ENCODE results near the gene MON2. TPM values are rescaled to one million over a fixed set of nuclear protein-coding genes. Genes with fewer than 3 reads are reported as not detected.

MON2 gene
- total and polyA plus RNA-seq, 2 of the 8 experiments (the other 6 are each of a cell fraction or from before 2014, with no cell fraction given) = 3.8 to 21.8 TPM

GRCh38 chr12:62588916-62589315 is 122.3 kb downstream of the MON2 start:
- H3K79me2 ChIP-seq (ENCODE audit: control insufficient read depth in 1 of 2, insufficient read depth in 2 of 2, low read length in 2 of 2) = no peaks in the 10 kb centered on the region
- H3K27me3 ChIP-seq (replicated peaks in 1 of 4; ENCODE audit: control insufficient read depth in 3 of 4, extremely low read depth in 1 of 4, insufficient read depth in 3 of 4, low read length in 3 of 4) = no peaks in the 10 kb centered on the region
- no peak overlapping the region for H3K4me3 ChIP-seq (ENCODE audit: extremely low read depth in 1 of 4, insufficient read depth in 2 of 4, low read depth in 3 of 4, low read length in 4 of 4)
- H3K36me3 ChIP-seq (ENCODE audit: control insufficient read depth in 2 of 4, insufficient read depth in 4 of 4, low read length in 3 of 4) = no peaks in the 10 kb centered on the region; a peak in 1 of 8 replicates
- H2BK120ac ChIP-seq (replicated peaks; ENCODE audit: low read depth, low read length) = no peak overlapping the region
- no peak overlapping the region for H3K18ac ChIP-seq (ENCODE audit: extremely low read depth, low read length)
- CTCF ChIA-PET (ENCODE audit: partially characterized antibody) = interaction anchor here (0.7 to 1.2 kb wide), 2 partner anchors 209 to 1262 kb away, joined by 3 to 4 read pairs; no protein-coding TSS in a partner anchor
- no peak overlapping the region for H3K9ac ChIP-seq (replicated peaks in 1 of 4; ENCODE audit: extremely low read depth in 1 of 4, low read depth in 3 of 4, low read length in 3 of 4)
- 83% methylated on average over 1 of the region's 1 CpG; no CpG with 5 or more reads in 1 of the 2 experiments for WGBS, 2 experiments (ENCODE audit: extremely low coverage in 1 of 2, insufficient coverage in 1 of 2, insufficient read length in 1 of 2, insufficient replicate concordance in 2 of 2, low coverage in 1 of 2, low lambda C conversion rate in 2 of 2, missing lambda C conversion rate in 1 of 2)
- no peak overlapping the region for H3K14ac ChIP-seq (ENCODE audit: insufficient read length)
- H2BK15ac ChIP-seq (ENCODE audit: low read length) = no peak overlapping the region
- no peak overlapping the region for H3K27ac ChIP-seq (ENCODE audit: low read depth, low read length)
- H3K79me1 ChIP-seq (ENCODE audit: low read depth, low read length) = no peaks in the 10 kb centered on the region
- DNase-seq (ENCODE audit: low read depth in 1 of 2, low spot score in 2 of 2) (no peak), FAIRE-seq (no peak)
- POLR2A ChIA-PET (ENCODE audit: partially characterized antibody) = interaction anchor here (1.3 kb wide), 1 partner anchor 13 kb away, joined by 3 read pairs; no protein-coding TSS in a partner anchor
- no peak overlapping the region for H4K91ac ChIP-seq (replicated peaks; ENCODE audit: insufficient read length, low read length)
- H2AK5ac ChIP-seq (ENCODE audit: low read depth, low read length) = no peak overlapping the region
- no peak overlapping the region for H3K56ac ChIP-seq (replicated peaks; ENCODE audit: insufficient read length, low read depth, low read length)
- H2BK12ac ChIP-seq (ENCODE audit: low read depth, low read length) = no peak overlapping the region
- H4K20me1 ChIP-seq (replicated peaks in 1 of 2; ENCODE audit: control insufficient read depth in 1 of 2, insufficient read depth in 2 of 2, low read length in 2 of 2) = no peaks in the 10 kb centered on the region
- H4K5ac ChIP-seq (ENCODE audit: insufficient read length, low read depth, low read length) = no peak overlapping the region
- H2BK20ac ChIP-seq (ENCODE audit: low read length) = no peak overlapping the region
- H4K8ac ChIP-seq (ENCODE audit: extremely low read depth, insufficient read depth, low read length) = no peak overlapping the region
- H3K9me3 ChIP-seq (ENCODE audit: insufficient read depth in 2 of 2, low read depth in 1 of 2, low read length in 1 of 2) = no peaks in the 10 kb centered on the region
- H3K4me2 ChIP-seq (ENCODE audit: insufficient read depth in 1 of 2, low read depth in 2 of 2, low read length in 2 of 2) = no peak overlapping the region
- H3K23ac ChIP-seq (ENCODE audit: insufficient read length) = no peak overlapping the region
- H3K4ac ChIP-seq (replicated peaks; ENCODE audit: insufficient read length, low read depth, low read length) = no peak overlapping the region
- no peak overlapping the region for H2AFZ ChIP-seq (ENCODE audit: low read length)
- H3K4me1 ChIP-seq (replicated peaks in 1 of 4; ENCODE audit: control insufficient read depth in 3 of 4, insufficient read depth in 4 of 4, low read length in 3 of 4) = no peaks in the 10 kb centered on the region
- H3K23me2 ChIP-seq (ENCODE audit: low read depth, low read length) = no peaks in the 10 kb centered on the region
- no peak overlapping the region for H2BK5ac ChIP-seq (ENCODE audit: low read depth, low read length)
- TF ChIP-seq NANOG (IDR thresholded peaks at IDR 0.05; ENCODE audit: insufficient read depth, low read depth, low read length, poor library complexity, severe bottlenecking) (no peak), ASH2L (IDR thresholded peaks at IDR 0.05; ENCODE audit: low read length) (no peak), KDM5A (IDR thresholded peaks at IDR 0.05; ENCODE audit: low read length) (no peak), MAX (IDR thresholded peaks at IDR 0.05) (no peak), RXRA (IDR thresholded peaks at IDR 0.05; ENCODE audit: insufficient read depth, low read depth, low read length) (no peak), CTCF (IDR thresholded peaks at IDR 0.05; ENCODE audit: control extremely low read depth in 1 of 3, insufficient read depth in 1 of 3, low read depth in 1 of 3, low read length in 3 of 3) (no peak), YY1 (IDR thresholded peaks at IDR 0.05; ENCODE audit: low read depth, low read length) (no peak), CHD2 (IDR thresholded peaks at IDR 0.05; ENCODE audit: low read length) (no peak), SUZ12 (IDR thresholded peaks at IDR 0.05; ENCODE audit: low read length) (no peak), GABPA (IDR thresholded peaks at IDR 0.05; ENCODE audit: borderline replicate concordance, insufficient read depth, low read length) (no peak), MAFK (IDR thresholded peaks at IDR 0.05; ENCODE audit: low read depth, low read length) (no peak), BCL11A (IDR thresholded peaks at IDR 0.05; ENCODE audit: low read depth in 2 of 2, low read length in 2 of 2) (no peak)
